GM18909 (cell line): ENCODE results near the gene TMEM165.

Experiments used
- ATAC-seq: cut with Tn5 transposase; IDR thresholded peaks from one replicate; pipeline ENCODE4 v1.9.1; 2021; ENCODE audit warnings: mild to moderate bottlenecking; ENCODE audit not compliant: unreplicated experiment, poor library complexity

TMEM165 gene

GRCh38 chr4:55398966-55399365 is 3.2 kb downstream of the TMEM165 start:
- no peak for ATAC-seq

- no peak for ATAC-seq
Measured at GRCh38 chr4:55399581-55399980, 3.8 kb downstream of the TMEM165 start.

- ATAC-seq: no peak
Measured at GRCh38 chr4:55405073-55405472, 9.3 kb downstream of the TMEM165 start.

GRCh38 chr4:55406545-55406944 is 10.8 kb downstream of the TMEM165 start:
- ATAC-seq: no peak

GRCh38 chr4:55407119-55407518 is 11.4 kb downstream of the TMEM165 start:
- ATAC-seq: no peak

GRCh38 chr4:55407764-55408163 is 12.0 kb downstream of the TMEM165 start:
- ATAC-seq: no peak

- peak; percentile 88 for ATAC-seq
Measured at GRCh38 chr4:55409468-55410171, 13.9 kb downstream of the TMEM165 start.

GRCh38 chr4:55410431-55410830 is 14.7 kb downstream of the TMEM165 start:
- no peak for ATAC-seq

GRCh38 chr4:55411621-55412020 is 15.9 kb downstream of the TMEM165 start:
- ATAC-seq: no peak

GRCh38 chr4:55416176-55416575 is 20.4 kb downstream of the TMEM165 start:
- ATAC-seq: no peak

GRCh38 chr4:55424791-55425190 is 29.0 kb downstream of the TMEM165 start:
- ATAC-seq: no peak

GRCh38 chr4:55431710-55432336 is 36.1 kb downstream of the TMEM165 start:
- no peak for ATAC-seq

- ATAC-seq: peak; percentile 62
Measured at GRCh38 chr4:55435141-55435841, 39.5 kb downstream of the TMEM165 start.

GRCh38 chr4:55437356-55437796 is 41.6 kb downstream of the TMEM165 start:
- ATAC-seq: no peak

GRCh38 chr4:55437823-55438222 is 42.1 kb downstream of the TMEM165 start:
- no peak for ATAC-seq

- ATAC-seq: no peak
Measured at GRCh38 chr4:55438314-55438713, 42.6 kb downstream of the TMEM165 start.

- no peak for ATAC-seq
Measured at GRCh38 chr4:55439023-55439422, 43.3 kb downstream of the TMEM165 start.

- no peak for ATAC-seq
Measured at GRCh38 chr4:55440786-55441185, 45.0 kb downstream of the TMEM165 start.

- no peak for ATAC-seq
Measured at GRCh38 chr4:55442541-55442940, 46.8 kb downstream of the TMEM165 start.

- no peak for ATAC-seq
Measured at GRCh38 chr4:55444827-55445226, 49.1 kb downstream of the TMEM165 start.

- ATAC-seq: no peak
Measured at GRCh38 chr4:55445921-55446577, 50.3 kb downstream of the TMEM165 start.
